H1 (cell line): ENCODE results near the gene PLVAP.

Experiments
- CTCF ChIP-seq, 3 experiments: IDR thresholded peaks; 1 replicate in 2 of 3; 2 replicates in 1 of 3; pipeline versions ENCODE4 v1.5.1 to v1.6.1; 2011; ENCODE audit warnings: low read length in 3 of 3, mild to moderate bottlenecking in 3 of 3, inconsistent platforms in 2 of 3, low read depth in 1 of 3, moderate library complexity in 1 of 3; ENCODE audit not compliant: insufficient read depth in 1 of 3; ENCODE audit errors: control extremely low read depth in 1 of 3
- EZH2 ChIP-seq: fragments of 200-600 bp; sonication (generic); IDR thresholded peaks from 2 replicates; pipeline ENCODE4 v1.7.1; 2012; ENCODE audit warnings: low read depth, mild to moderate bottlenecking, moderate library complexity, low read length, inconsistent platforms; ENCODE audit not compliant: severe bottlenecking
- GTF2F1 ChIP-seq: IDR thresholded peaks from 2 replicates; pipeline ENCODE4 v1.6.1; 2012; ENCODE audit warnings: low read depth, low read length, improper control_type of control experiment, borderline replicate concordance
- JUND ChIP-seq: IDR thresholded peaks from 2 replicates; pipeline ENCODE4 v1.6.1; 2011; ENCODE audit warnings: mild to moderate bottlenecking, improper control_type of control experiment, low read length
- POLR2A ChIP-seq, 2 experiments: IDR thresholded peaks; 1 replicate in 1 of 2; 2 replicates in 1 of 2; pipeline ENCODE4 v1.6.1; 2011; ENCODE audit warnings: low read depth in 2 of 2, low read length in 2 of 2, mild to moderate bottlenecking in 2 of 2; ENCODE audit errors: control extremely low read depth in 1 of 2
- SP2 ChIP-seq: IDR thresholded peaks from 2 replicates; pipeline ENCODE4 v1.6.1; 2012; ENCODE audit warnings: mild to moderate bottlenecking, low read length, inconsistent platforms
- TAF1 ChIP-seq: IDR thresholded peaks from 2 replicates; pipeline ENCODE4 v1.6.1; 2011; ENCODE audit warnings: mild to moderate bottlenecking, low read depth, low read length
- USF2 ChIP-seq: IDR thresholded peaks from 2 replicates; pipeline ENCODE4 v1.6.1; 2011; ENCODE audit warnings: low read length, improper control_type of control experiment

- no peak for TF ChIP-seq TAF1
- no peak for TF ChIP-seq GTF2F1
- TF ChIP-seq EZH2, result no peak
- TF ChIP-seq SP2, result no peak
- TF ChIP-seq CTCF (IDR thresholded peaks at IDR 0.05; ENCODE audit: control extremely low read depth in 1 of 3, insufficient read depth in 1 of 3, low read depth in 1 of 3, low read length in 3 of 3), result no peak
- TF ChIP-seq POLR2A (IDR thresholded peaks at IDR 0.05; ENCODE audit: control extremely low read depth in 1 of 2, low read depth in 2 of 2, low read length in 2 of 2), result no peak
- no peak for TF ChIP-seq USF2
- no peak for TF ChIP-seq JUND
Measured at GRCh38 chr19:17423429-17424208, 46.5 kb upstream of the PLVAP start.
